Measurements from ENCODE around the gene RPL34.

GRCh38 chr4:108622022-108622421 is 1.6 kb downstream of the RPL34 start:
- TF ChIP-seq CTCF (conservative IDR thresholded peaks at IDR 0.05): no peak
- TF ChIP-seq ZFX (IDR thresholded peaks at IDR 0.05): no peak

Measured in C4-2B (cell line).